GM19023 (cell line): Measurements from ENCODE around the gene CAPN5.
"Not testable (repeated sequence)": the region's sequence is repeated elsewhere in the genome, so short reads cannot be mapped to it uniquely, and the experiment has no call there.

Experiments used
- ATAC-seq: cut with Tn5 transposase; IDR thresholded peaks from one replicate; pipeline ENCODE4 v1.9.1; 2021; ENCODE audit warnings: mild to moderate bottlenecking, moderate library complexity; ENCODE audit not compliant: unreplicated experiment

Gene CAPN5

GRCh38 chr11:77042111-77042726, 24.6 kb upstream of the CAPN5 start:
- ATAC-seq, result no peak

- ATAC-seq, result no peak
Observed at GRCh38 chr11:77044356-77044755, 22.4 kb upstream of the CAPN5 start.

- no peak for ATAC-seq
Observed at GRCh38 chr11:77044886-77045285, 21.9 kb upstream of the CAPN5 start.

- no peak for ATAC-seq
Observed at GRCh38 chr11:77046060-77046501, 20.7 kb upstream of the CAPN5 start.

- peak; percentile 86 for ATAC-seq
Observed at GRCh38 chr11:77047007-77047927, 19.5 kb upstream of the CAPN5 start.

GRCh38 chr11:77047928-77048446, 18.8 kb upstream of the CAPN5 start:
- ATAC-seq, result not testable (repeated sequence)

GRCh38 chr11:77049026-77049425, 17.7 kb upstream of the CAPN5 start:
- ATAC-seq, result no peak

- no peak for ATAC-seq
Observed at GRCh38 chr11:77051511-77051910, 15.3 kb upstream of the CAPN5 start.

GRCh38 chr11:77052518-77052917, 14.3 kb upstream of the CAPN5 start:
- ATAC-seq, result no peak

GRCh38 chr11:77053217-77054015, 13.4 kb upstream of the CAPN5 start:
- no peak for ATAC-seq

- no peak for ATAC-seq
Observed at GRCh38 chr11:77054084-77054483, 12.7 kb upstream of the CAPN5 start.

- ATAC-seq, result no peak
Observed at GRCh38 chr11:77055101-77055561, 11.6 kb upstream of the CAPN5 start.

- no peak for ATAC-seq
Observed at GRCh38 chr11:77055913-77056312, 10.9 kb upstream of the CAPN5 start.

GRCh38 chr11:77056814-77057402, 9.9 kb upstream of the CAPN5 start:
- ATAC-seq, result no peak

GRCh38 chr11:77057938-77058474, 8.8 kb upstream of the CAPN5 start:
- ATAC-seq, result no peak

- no peak for ATAC-seq
Observed at GRCh38 chr11:77058900-77059299, 7.9 kb upstream of the CAPN5 start.

- ATAC-seq, result no peak
Observed at GRCh38 chr11:77059806-77060205, 7.0 kb upstream of the CAPN5 start.

- ATAC-seq, result no peak
Observed at GRCh38 chr11:77060234-77060633, 6.5 kb upstream of the CAPN5 start.

- not testable (repeated sequence) for ATAC-seq
Observed at GRCh38 chr11:77061258-77061657, 5.5 kb upstream of the CAPN5 start.

GRCh38 chr11:77062924-77063323, 3.8 kb upstream of the CAPN5 start:
- no peak for ATAC-seq
